SK-N-SH treated with all-trans-retinoic acid at 6 μM for 48 hours (cell line): ENCODE data around the gene LY6G6C.

ENCODE experiments used
- ATAC-seq: fragments of 200-7000 bp; cut with Tn5 transposase; 3 replicates; pipeline ENCODE4 v1.9.1; 2020; ENCODE audit warnings: mild to moderate bottlenecking, moderate library complexity
- BACH2 ChIP-seq: fragments of 250-450 bp; sonication (Bioruptor Pico); IDR thresholded peaks from 2 replicates; pipeline ENCODE4 v1.9.0; 2021; ENCODE audit warnings: mild to moderate bottlenecking, borderline replicate concordance
- CSDC2 ChIP-seq: fragments of 250-450 bp; sonication (Bioruptor Pico); IDR thresholded peaks from 2 replicates; pipeline ENCODE4 v1.5.0; 2020; ENCODE audit warnings: mild to moderate bottlenecking, moderate library complexity
- CSRNP3 ChIP-seq: fragments of 250-450 bp; sonication (Bioruptor Pico); IDR thresholded peaks from 2 replicates; pipeline ENCODE4 v1.5.1; 2021; ENCODE audit warnings: mild to moderate bottlenecking, moderate library complexity
- ESRRG ChIP-seq: fragments of 250-450 bp; sonication (Bioruptor Pico); IDR thresholded peaks from 2 replicates; pipeline ENCODE4 v1.6.1; 2021; ENCODE audit warnings: mild to moderate bottlenecking
- GLIS3 ChIP-seq: fragments of 250-450 bp; sonication (Bioruptor Pico); IDR thresholded peaks from 2 replicates; pipeline ENCODE4 v1.5.0; 2020; ENCODE audit warnings: mild to moderate bottlenecking, moderate library complexity
- ISL1 ChIP-seq: fragments of 250-450 bp; sonication (Bioruptor Pico); IDR thresholded peaks from 2 replicates; pipeline ENCODE4 v2.1.2; 2022; ENCODE audit warnings: mild to moderate bottlenecking, moderate library complexity
- OSR1 ChIP-seq: fragments of 250-450 bp; sonication (Bioruptor Pico); IDR thresholded peaks from 2 replicates; pipeline ENCODE4 v1.8.0; 2022; ENCODE audit warnings: moderate library complexity, mild to moderate bottlenecking, inconsistent platforms
- POU6F1 ChIP-seq: fragments of 250-450 bp; sonication (Bioruptor Pico); IDR thresholded peaks from 2 replicates; pipeline ENCODE4 v1.8.0; 2021; ENCODE audit warnings: low read depth, mild to moderate bottlenecking, moderate library complexity, borderline replicate concordance
- PPARA ChIP-seq: fragments of 250-450 bp; sonication (Bioruptor Pico); IDR thresholded peaks from 2 replicates; pipeline ENCODE4 v1.5.0; 2020; ENCODE audit warnings: mild to moderate bottlenecking, borderline replicate concordance
- RARB ChIP-seq: fragments of 250-450 bp; sonication (Bioruptor Pico); IDR thresholded peaks from 2 replicates; pipeline ENCODE4 v1.8.0; 2021; ENCODE audit warnings: mild to moderate bottlenecking, moderate library complexity
- TCF4 ChIP-seq: fragments of 250-450 bp; sonication (Bioruptor Pico); IDR thresholded peaks from 2 replicates; pipeline ENCODE4 v1.8.0; 2021; ENCODE audit warnings: mild to moderate bottlenecking, moderate library complexity, borderline replicate concordance
- ZFP3 ChIP-seq: fragments of 250-450 bp; sonication (Bioruptor Pico); IDR thresholded peaks from 2 replicates; pipeline ENCODE4 v1.5.0; 2020; ENCODE audit warnings: mild to moderate bottlenecking, moderate library complexity
- ZNF565 ChIP-seq: fragments of 450-650 bp; formaldehyde crosslinking; conservative IDR thresholded peaks from 2 replicates; pipeline ENCODE4 v1.5.0; 2020; ENCODE audit warnings: low read depth, mild to moderate bottlenecking, moderate library complexity
- ZNF70 ChIP-seq: fragments of 450-650 bp; formaldehyde crosslinking; IDR thresholded peaks from 2 replicates; pipeline ENCODE4 v1.5.0; 2020; ENCODE audit warnings: mild to moderate bottlenecking, moderate library complexity
- ZNF8 ChIP-seq: fragments of 450-650 bp; formaldehyde crosslinking; IDR thresholded peaks from 2 replicates; pipeline ENCODE4 v1.5.0; 2020; ENCODE audit warnings: mild to moderate bottlenecking, moderate library complexity
- TF ChIP-seq, protein P1 (sequence below): fragments of 250-450 bp; sonication (Bioruptor Pico); IDR thresholded peaks from 2 replicates; pipeline ENCODE4 v1.5.1; 2020; ENCODE audit warnings: low read depth, mild to moderate bottlenecking, moderate library complexity

Gene LY6G6C

DNA sequence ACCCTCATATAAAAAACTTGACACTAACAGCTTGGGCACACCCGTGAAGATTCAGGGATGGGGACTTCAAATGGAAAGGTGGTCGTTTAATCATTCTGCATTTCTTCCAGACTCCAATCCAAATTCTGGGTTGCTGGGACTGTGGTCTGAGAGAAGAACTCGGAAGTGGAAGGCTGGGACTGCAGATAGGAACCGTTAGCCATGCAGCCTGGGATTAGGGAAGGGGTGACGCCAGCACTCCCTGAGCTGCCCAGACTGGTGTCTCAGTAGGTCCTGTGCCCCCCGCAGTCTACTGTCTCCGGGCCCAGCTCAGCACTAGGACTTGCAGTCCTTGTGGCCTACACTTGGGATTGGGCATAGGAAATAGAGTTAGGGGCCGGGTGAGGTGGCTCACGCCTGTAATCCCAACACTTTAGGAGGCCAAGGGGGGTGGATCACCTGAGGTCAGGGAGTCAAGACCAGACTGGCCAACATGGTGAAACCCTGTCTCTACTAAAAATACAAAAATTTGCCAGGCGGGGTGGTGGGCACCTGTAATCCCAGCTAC is 15.3 kb upstream of the LY6G6C start:
- TF ChIP-seq BACH2 (CRISPR knock-in tag) (no peak), POU6F1 (CRISPR knock-in tag) (no peak), CSDC2 (no peak), TCF4 (no peak), ESRRG (no peak), ZNF565 (CRISPR knock-in tag) (no peak), CSRNP3 (CRISPR knock-in tag) (no peak)
- TF ChIP-seq, protein P1, sequence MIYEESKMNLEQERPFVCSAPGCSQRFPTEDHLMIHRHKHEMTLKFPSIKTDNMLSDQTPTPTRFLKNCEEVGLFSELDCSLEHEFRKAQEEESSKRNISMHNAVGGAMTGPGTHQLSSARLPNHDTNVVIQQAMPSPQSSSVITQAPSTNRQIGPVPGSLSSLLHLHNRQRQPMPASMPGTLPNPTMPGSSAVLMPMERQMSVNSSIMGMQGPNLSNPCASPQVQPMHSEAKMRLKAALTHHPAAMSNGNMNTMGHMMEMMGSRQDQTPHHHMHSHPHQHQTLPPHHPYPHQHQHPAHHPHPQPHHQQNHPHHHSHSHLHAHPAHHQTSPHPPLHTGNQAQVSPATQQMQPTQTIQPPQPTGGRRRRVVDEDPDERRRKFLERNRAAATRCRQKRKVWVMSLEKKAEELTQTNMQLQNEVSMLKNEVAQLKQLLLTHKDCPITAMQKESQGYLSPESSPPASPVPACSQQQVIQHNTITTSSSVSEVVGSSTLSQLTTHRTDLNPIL = no peak
- TF ChIP-seq, all 23 proteins: peak for 0
- no peak for ATAC-seq

DNA sequence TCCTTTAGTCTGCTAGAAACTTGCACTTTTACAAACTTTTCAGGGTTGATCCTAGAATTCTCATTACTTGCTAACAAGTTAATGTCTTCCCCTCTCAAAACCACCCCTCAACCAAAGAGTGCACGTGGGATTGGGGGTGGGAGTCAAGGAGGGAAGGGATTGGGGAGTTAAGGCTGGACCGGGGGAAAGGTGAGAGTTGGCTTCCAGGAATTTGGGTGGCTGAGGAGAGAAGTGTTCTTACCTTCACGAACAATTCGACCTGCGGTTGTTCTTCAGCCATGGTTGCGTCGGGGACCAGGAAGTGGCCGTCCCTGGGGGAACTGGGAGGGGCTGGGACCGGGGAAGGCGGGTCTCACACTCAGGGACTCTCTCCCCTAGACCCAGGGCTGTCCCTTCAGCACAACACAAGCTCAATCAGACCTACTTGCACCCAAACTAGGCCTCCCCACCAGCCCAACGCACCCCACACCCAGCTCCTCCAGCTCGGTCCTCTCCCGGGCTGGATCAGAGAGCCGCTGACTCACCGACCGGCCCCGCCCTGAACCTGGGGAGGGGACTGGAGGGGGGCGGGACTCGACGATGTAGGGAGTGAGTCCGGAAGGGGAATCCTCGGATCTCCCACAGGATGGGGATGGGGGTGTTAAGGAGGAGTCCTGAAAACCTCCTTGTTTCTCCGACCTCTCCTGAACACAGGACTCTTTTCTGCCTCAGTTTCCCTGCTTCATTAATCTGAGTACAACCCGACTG is 14.6 kb upstream of the LY6G6C start, which contains the start of gene CLIC1:
Gene CLIC1, minus strand, starts transcription at position 510 of the 747 bp plus-strand sequence. Its CDS starts 230 bp downstream, at position 280.
- TF ChIP-seq POU6F1 (CRISPR knock-in tag) (no peak), ZNF8 (CRISPR knock-in tag) (no peak), ZFP3 (CRISPR knock-in tag) (no peak), ZNF565 (CRISPR knock-in tag) (no peak), GLIS3 (CRISPR knock-in tag) (no peak), RARB (CRISPR knock-in tag) (no peak), ISL1 (CRISPR knock-in tag) (no peak), ZNF70 (CRISPR knock-in tag) (no peak), CSRNP3 (CRISPR knock-in tag) (no peak), OSR1 (CRISPR knock-in tag) (no peak)
- peak; percentile 67 for ATAC-seq

DNA sequence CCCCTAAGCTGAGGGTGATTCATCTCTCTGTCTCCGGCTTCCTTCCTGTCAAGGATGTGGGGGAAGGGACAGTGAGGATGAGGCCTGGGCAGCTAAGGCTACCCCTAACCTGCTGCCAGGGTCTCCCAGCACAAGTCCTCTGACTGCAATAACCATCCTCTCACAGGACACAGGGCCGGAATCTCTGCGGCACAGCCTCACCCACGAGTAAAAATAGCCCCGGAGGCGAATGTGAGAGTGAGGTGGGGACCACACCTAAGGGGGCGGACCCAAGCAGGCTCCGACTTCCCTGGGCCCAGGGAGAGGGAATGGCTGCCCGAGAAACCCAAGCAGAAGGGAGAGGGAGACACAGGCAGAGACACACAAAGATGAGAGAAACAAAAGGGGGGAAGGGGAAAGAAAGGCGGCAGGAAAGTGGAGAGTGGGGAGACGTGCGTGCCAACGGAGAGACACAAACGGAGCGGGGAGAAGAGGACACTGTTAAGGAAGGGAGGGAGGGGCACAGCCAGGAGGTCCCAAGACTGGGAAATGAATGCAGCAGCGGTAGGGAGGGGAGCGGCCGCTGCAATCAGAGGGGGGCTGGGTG is 13.4 kb upstream of the LY6G6C start:
- TF ChIP-seq PPARA (CRISPR knock-in tag) (no peak), BACH2 (CRISPR knock-in tag) (no peak), ZNF70 (CRISPR knock-in tag) (no peak), ZNF8 (CRISPR knock-in tag) (no peak), ZFP3 (CRISPR knock-in tag) (no peak), CSRNP3 (CRISPR knock-in tag) (no peak), TCF4 (no peak)
- peak; percentile 7; the same call in 2 of the 3 replicates for ATAC-seq
